Measurements from ENCODE around the gene ZNF117.

DNA sequence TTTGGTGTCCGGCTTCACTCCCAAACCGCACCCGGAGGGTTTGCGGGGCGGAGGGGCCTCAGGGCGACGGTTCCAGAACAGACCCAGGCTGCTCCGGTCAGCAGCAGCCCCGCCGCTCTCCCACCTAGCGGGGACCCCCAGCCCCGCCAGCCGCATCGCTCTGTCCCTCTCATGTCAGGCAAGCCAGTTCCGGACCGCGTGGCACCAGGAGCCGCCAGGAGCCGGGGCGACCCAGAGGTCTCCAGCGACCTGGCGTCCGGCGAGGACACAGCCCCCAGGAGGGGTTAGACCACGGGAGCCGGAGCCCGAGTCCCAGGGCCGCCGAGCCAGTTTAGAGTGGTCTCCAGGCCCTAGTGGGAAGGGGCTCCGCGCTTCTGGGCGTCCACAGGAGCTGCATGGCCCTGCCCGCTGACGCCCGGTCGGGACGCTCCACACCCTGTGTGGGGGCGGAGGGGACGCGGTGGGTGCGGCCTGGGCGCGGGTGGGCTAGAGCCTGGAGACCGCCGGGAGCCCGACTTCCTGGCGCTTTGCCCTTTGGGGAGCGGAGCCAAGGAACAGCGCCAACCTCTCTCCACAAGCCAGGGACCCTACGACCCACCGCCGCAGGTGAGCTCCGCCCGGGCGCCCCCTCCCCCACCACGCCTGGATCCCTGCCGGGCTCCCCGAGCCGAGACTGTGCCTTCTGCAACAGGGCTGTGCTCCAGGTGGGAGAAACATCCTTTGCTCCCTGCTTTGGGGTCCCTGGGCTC is 43.4 kb downstream of the ZNF117 start:
- no peak for TF ChIP-seq ZNF232 (CRISPR knock-in tag; IDR thresholded peaks at IDR 0.05)
- TF ChIP-seq PRRX2 (CRISPR knock-in tag; IDR thresholded peaks at IDR 0.05), result no peak
- TF ChIP-seq, protein P1, sequence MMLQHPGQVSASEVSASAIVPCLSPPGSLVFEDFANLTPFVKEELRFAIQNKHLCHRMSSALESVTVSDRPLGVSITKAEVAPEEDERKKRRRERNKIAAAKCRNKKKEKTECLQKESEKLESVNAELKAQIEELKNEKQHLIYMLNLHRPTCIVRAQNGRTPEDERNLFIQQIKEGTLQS (CRISPR knock-in tag; conservative IDR thresholded peaks at IDR 0.05), result no peak
- TF ChIP-seq, protein P2, sequence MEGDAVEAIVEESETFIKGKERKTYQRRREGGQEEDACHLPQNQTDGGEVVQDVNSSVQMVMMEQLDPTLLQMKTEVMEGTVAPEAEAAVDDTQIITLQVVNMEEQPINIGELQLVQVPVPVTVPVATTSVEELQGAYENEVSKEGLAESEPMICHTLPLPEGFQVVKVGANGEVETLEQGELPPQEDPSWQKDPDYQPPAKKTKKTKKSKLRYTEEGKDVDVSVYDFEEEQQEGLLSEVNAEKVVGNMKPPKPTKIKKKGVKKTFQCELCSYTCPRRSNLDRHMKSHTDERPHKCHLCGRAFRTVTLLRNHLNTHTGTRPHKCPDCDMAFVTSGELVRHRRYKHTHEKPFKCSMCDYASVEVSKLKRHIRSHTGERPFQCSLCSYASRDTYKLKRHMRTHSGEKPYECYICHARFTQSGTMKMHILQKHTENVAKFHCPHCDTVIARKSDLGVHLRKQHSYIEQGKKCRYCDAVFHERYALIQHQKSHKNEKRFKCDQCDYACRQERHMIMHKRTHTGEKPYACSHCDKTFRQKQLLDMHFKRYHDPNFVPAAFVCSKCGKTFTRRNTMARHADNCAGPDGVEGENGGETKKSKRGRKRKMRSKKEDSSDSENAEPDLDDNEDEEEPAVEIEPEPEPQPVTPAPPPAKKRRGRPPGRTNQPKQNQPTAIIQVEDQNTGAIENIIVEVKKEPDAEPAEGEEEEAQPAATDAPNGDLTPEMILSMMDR (IDR thresholded peaks at IDR 0.05), result no peak
- TF ChIP-seq GABPB1 (CRISPR knock-in tag; IDR thresholded peaks at IDR 0.05), result 0 out of 2 replicates have a peak, but pooled peaks have one; percentile 5
- no peak for TF ChIP-seq ESRRA (CRISPR knock-in tag; IDR thresholded peaks at IDR 0.05; ENCODE audit: borderline replicate concordance)
- TF ChIP-seq FOXP1 (CRISPR knock-in tag; IDR thresholded peaks at IDR 0.05; ENCODE audit: borderline replicate concordance), result no peak
- no peak for TF ChIP-seq ZNF121 (CRISPR knock-in tag; IDR thresholded peaks at IDR 0.05)

Data from WTC11 (cell line).